PC-9 (cell line): Measurements from ENCODE around the gene UVRAG. TPM values are rescaled to one million over a fixed set of nuclear protein-coding genes. Genes with fewer than 3 reads are reported as not detected.
"Not testable (repeated sequence)": the region's sequence is repeated elsewhere in the genome, so short reads cannot be mapped to it uniquely, and the experiment has no call there.

Experiments used
- BruUV-seq: library from RNA; stranded (reverse); fragments of 400-500 nt; replicated peaks from 2 replicates; lab custom pipeline; 2021; lab: Mats Ljungman, UMichigan
- CTCF ChIA-PET: fragments of 300-600 bp; sonication (Branson Sonifier 250); formaldehyde crosslinking; loops from one replicate; lab custom pipeline; 2022; ENCODE audit warnings: antibody characterized with exemption; lab: Charles Lee
- POLR2A ChIA-PET: fragments of 300-600 bp; sonication (Branson Sonifier 250); formaldehyde crosslinking; loops from one replicate; lab custom pipeline; 2022; ENCODE audit warnings: antibody characterized with exemption; ENCODE audit not compliant: unreplicated experiment; lab: Charles Lee
- DNase-seq, 2 experiments: peaks; one replicate each; pipeline versions ENCODE4 v3.0.0 to v3.0.0-alpha.2; 2015 to 2022; ENCODE audit warnings: mixed read lengths in 1 of 2
- H2AFZ ChIP-seq: fragments of 200-600 bp; sonication (generic); 2 replicates; pipeline ENCODE4 v1.8.1; 2017; ENCODE audit warnings: antibody characterized with exemption
- H3F3A ChIP-seq: fragments of 200-600 bp; sonication (generic); 2 replicates; pipeline ENCODE4 v1.8.1; 2017; ENCODE audit warnings: antibody characterized with exemption, mild to moderate bottlenecking, low read depth; ENCODE audit not compliant: insufficient read depth
- H3K27ac ChIP-seq: fragments of 200-600 bp; sonication (generic); 2 replicates; pipeline ENCODE4 v1.6.1; 2016; ENCODE audit warnings: mixed run types
- H3K27me3 ChIP-seq: fragments of 200-600 bp; sonication (generic); 2 replicates; pipeline ENCODE4 v1.6.1; 2016; ENCODE audit warnings: low read depth, mixed run types; ENCODE audit not compliant: insufficient read depth
- H3K36me3 ChIP-seq: fragments of 200-600 bp; sonication (generic); 2 replicates; pipeline ENCODE4 v1.6.1; 2016; ENCODE audit warnings: low read depth, mixed run types
- H3K4me1 ChIP-seq: fragments of 200-600 bp; sonication (generic); replicated peaks from 2 replicates; pipeline ENCODE4 v1.6.1; 2016; ENCODE audit warnings: mixed run types; ENCODE audit not compliant: insufficient read depth
- H3K4me2 ChIP-seq: fragments of 200-600 bp; sonication (generic); 2 replicates; pipeline ENCODE4 v1.6.1; 2017; ENCODE audit warnings: mixed run types
- H3K4me3 ChIP-seq: fragments of 200-600 bp; sonication (generic); 2 replicates; pipeline ENCODE4 v1.6.1; 2016; ENCODE audit warnings: mixed run types
- H3K79me2 ChIP-seq: fragments of 200-600 bp; sonication (generic); 2 replicates; pipeline ENCODE4 v1.6.1; 2017; ENCODE audit warnings: low read depth, mixed run types
- H3K9me2 ChIP-seq: fragments of 200-600 bp; sonication (generic); 2 replicates; pipeline ENCODE4 v1.8.1; 2017; ENCODE audit warnings: mild to moderate bottlenecking; ENCODE audit not compliant: insufficient read depth
- H3K9me3 ChIP-seq: fragments of 200-600 bp; sonication (generic); 2 replicates; pipeline ENCODE4 v1.8.1; 2016; ENCODE audit warnings: low read depth; ENCODE audit not compliant: insufficient read depth
- H4K20me1 ChIP-seq: fragments of 200-600 bp; sonication (generic); 2 replicates; pipeline ENCODE4 v1.8.1; 2017; ENCODE audit not compliant: insufficient read depth
- CTCF ChIP-seq: fragments of 200-600 bp; sonication (generic); conservative IDR thresholded peaks from 2 replicates; pipeline ENCODE4 v1.6.1; 2017; ENCODE audit warnings: mixed run types, antibody characterized with exemption, mild to moderate bottlenecking, moderate library complexity
- EZH2 ChIP-seq: fragments of 200-600 bp; sonication (generic); IDR thresholded peaks from 2 replicates; pipeline ENCODE4 v1.8.0; 2017; ENCODE audit warnings: antibody characterized with exemption, low read depth
- intact Hi-C: fragments of 100-400 bp; cut with micrococcal nuclease; formaldehyde crosslinking; loops from one replicate; pipeline ENCODE4 v1.10.0; 2022; ENCODE audit not compliant: unreplicated experiment
- total RNA-seq: library from RNA; stranded (reverse); gene quantifications from 2 replicates; pipeline ENCODE4 v1.2.3, GENCODE V29; 2021

UVRAG gene
- total RNA-seq, 1 experiment from 2014 or later = 20.4 TPM

GRCh38 chr11:76054330-76054729 is 239.3 kb downstream of the UVRAG start:
- intact Hi-C loops = no loop called here
- no TSS peak for BruUV-seq
- Histone ChIP-seq H3K27me3 (no peaks in the 10 kb centered on the region), H2AFZ (no peak overlapping the region), H4K20me1 (no peaks in the 10 kb centered on the region), H3K9me3 (no peaks in the 10 kb centered on the region), H3K9me2 (no peaks in the 10 kb centered on the region), H3K4me3 (no peak overlapping the region), H3K4me2 (no peak overlapping the region), H3K27ac (no peak overlapping the region), H3K79me2 (no peaks in the 10 kb centered on the region), H3K36me3 (no peaks in the 10 kb centered on the region), H3K4me1 (no peaks in the 10 kb centered on the region), H3F3A (no peaks in the 10 kb centered on the region)
- no peak for DNase-seq
- ChIA-PET CTCF (no interaction called here), POLR2A (no interaction called here)
- TF ChIP-seq CTCF (no peak), EZH2 (no peak)

GRCh38 chr11:76056876-76057275 is 241.9 kb downstream of the UVRAG start:
- CTCF ChIA-PET = no interaction called here
- BruUV-seq = no TSS peak
- intact Hi-C loops = no loop called here

GRCh38 chr11:76060475-76061036 is 245.5 kb downstream of the UVRAG start:
- H3K4me3 ChIP-seq, H2AFZ ChIP-seq, H4K20me1 ChIP-seq, POLR2A ChIA-PET, H3K9me3 ChIP-seq, H3K4me1 ChIP-seq, CTCF ChIA-PET, H3K27ac ChIP-seq, H3K79me2 ChIP-seq, H3K27me3 ChIP-seq, H3K4me2 ChIP-seq, intact Hi-C loops, H3K36me3 ChIP-seq, H3F3A ChIP-seq, BruUV-seq, DNase-seq, H3K9me2 ChIP-seq: not testable (repeated sequence)

More at GRCh38 chr11:76056876-76057275, 241.9 kb downstream of the UVRAG start:
- H3K4me2 ChIP-seq = no peak overlapping the region
- H3K9me3 ChIP-seq = no peaks in the 10 kb centered on the region
- no peaks in the 10 kb centered on the region for H3K36me3 ChIP-seq
- H4K20me1 ChIP-seq = no peaks in the 10 kb centered on the region
- TF ChIP-seq CTCF = no peak
- no peak for TF ChIP-seq EZH2
- no peaks in the 10 kb centered on the region for H3K9me2 ChIP-seq
- H3K27ac ChIP-seq = no peak overlapping the region
- POLR2A ChIA-PET = interaction anchor here (0.7 kb wide), 1 partner anchor 47 kb away, joined by 3 read pairs; no protein-coding TSS in a partner anchor
- H3K4me1 ChIP-seq = no peaks in the 10 kb centered on the region
- no peak overlapping the region for H2AFZ ChIP-seq
- DNase-seq = no peak
- H3K79me2 ChIP-seq = no peaks in the 10 kb centered on the region
- no peak overlapping the region for H3K4me3 ChIP-seq
- H3F3A ChIP-seq = no peaks in the 10 kb centered on the region
- H3K27me3 ChIP-seq = no peaks in the 10 kb centered on the region

- Histone ChIP-seq H3K4me3 (no peak overlapping the region), H3K79me2 (no peaks in the 10 kb centered on the region), H3F3A (no peaks in the 10 kb centered on the region), H3K27ac (no peak overlapping the region), H3K27me3 (no peaks in the 10 kb centered on the region), H3K9me2 (no peaks in the 10 kb centered on the region), H2AFZ (no peak overlapping the region), H3K36me3 (no peaks in the 10 kb centered on the region), H3K4me1 (no peaks in the 10 kb centered on the region), H3K4me2 (no peak overlapping the region), H3K9me3 (no peaks in the 10 kb centered on the region), H4K20me1 (no peaks in the 10 kb centered on the region)
- no TSS peak for BruUV-seq
- CTCF ChIA-PET = no interaction called here
- DNase-seq = no peak
- POLR2A ChIA-PET = no interaction called here
- intact Hi-C loops = no loop called here
- TF ChIP-seq EZH2 (no peak), CTCF (no peak)
Observed at GRCh38 chr11:76062733-76063132, 247.7 kb downstream of the UVRAG start.
